COLO829 (cell line): Measurements from ENCODE around the gene FCGR3A.
"Not testable (repeated sequence)": the region's sequence is repeated elsewhere in the genome, so short reads cannot be mapped to it uniquely, and the experiment has no call there.

Source experiments
- DNase-seq: peaks from one replicate; pipeline ENCODE4 v3.0.0; 2012; ENCODE audit warnings: low spot score

FCGR3A gene

DNA sequence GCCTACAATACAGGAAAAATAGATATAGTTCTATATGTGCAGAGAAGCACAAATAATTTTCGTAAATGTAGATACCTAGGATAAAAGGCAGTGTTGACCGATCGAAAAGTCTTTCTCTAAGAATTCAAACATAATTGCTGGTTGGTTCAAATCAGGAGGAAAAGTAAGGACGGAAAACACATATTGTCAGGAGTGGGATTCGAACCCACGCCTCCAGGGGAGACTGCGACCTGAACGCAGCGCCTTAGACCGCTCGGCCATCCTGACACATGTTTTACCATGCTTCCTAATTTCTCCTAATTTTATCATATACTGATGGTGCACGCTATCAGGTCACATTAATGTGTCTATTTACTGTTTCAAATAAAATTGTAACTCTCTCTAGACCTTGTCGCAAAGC, 19.5 kb downstream of the FCGR3A start:
- DNase-seq, result peak; percentile 65

DNA sequence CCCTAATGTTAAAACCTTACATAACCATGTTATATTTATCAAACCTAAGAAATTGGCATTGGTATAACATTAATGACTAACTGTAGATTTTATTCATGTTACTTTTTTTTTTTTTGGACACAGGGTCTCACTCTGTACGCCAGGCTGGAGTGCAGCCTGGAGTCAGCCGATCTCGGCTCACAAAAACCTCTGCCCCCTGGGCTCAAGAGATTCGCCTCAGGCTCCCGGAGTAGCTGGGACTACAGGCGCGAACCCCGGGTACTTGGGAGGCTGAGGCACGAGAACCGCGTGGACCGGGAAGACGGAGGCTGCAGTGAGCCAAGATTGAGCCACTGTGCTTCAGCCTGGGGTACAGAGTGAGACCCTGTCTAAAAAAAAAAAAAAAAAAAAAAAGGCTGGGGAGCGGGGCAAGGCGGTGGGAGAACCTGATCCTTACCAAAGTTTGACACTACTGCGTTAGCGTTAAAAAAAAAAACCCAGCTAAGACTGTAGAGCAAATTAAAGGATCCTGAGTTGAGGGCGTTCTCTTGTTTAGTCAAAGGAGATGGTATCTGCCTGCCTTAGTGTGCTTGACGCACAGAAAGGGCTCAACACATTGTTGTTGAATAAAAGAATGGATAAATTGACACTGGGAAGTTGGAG, 20.0 kb downstream of the FCGR3A start:
- DNase-seq, result not testable (repeated sequence)

DNA sequence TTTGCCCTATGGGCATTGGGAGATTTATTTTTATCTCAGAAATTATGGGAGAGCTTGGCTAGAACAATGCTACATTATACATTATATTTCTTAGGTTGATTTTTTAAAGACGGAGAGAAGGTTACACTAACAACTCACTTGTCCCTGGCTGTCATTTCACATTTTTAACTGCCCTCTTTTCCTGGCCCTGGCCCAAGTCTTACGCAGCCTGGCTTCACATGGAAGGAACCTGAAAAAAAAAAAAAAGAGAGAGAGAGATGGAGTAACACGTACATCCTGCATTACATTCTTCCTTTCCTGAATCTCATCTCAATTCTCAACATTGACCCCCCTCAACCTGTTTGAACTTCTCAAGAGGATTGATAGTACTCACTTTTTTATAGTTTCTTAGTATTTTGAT, 21.1 kb downstream of the FCGR3A start:
- DNase-seq, result not testable (repeated sequence)

DNA sequence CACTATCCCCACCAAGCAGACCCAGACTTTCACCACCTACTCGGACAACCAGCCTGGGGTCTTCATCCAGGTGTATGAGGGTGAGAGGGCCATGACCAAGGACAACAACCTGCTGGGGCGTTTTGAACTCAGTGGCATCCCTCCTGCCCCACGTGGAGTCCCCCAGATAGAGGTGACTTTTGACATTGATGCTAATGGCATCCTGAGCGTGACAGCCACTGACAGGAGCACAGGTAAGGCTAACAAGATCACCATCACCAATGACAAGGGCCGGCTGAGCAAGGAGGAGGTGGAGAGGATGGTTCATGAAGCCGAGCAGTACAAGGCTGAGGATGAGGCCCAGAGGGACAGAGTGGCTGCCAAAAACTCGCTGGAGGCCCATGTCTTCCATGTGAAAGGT, 23.7 kb downstream of the FCGR3A start:
- DNase-seq, result not testable (repeated sequence)

DNA sequence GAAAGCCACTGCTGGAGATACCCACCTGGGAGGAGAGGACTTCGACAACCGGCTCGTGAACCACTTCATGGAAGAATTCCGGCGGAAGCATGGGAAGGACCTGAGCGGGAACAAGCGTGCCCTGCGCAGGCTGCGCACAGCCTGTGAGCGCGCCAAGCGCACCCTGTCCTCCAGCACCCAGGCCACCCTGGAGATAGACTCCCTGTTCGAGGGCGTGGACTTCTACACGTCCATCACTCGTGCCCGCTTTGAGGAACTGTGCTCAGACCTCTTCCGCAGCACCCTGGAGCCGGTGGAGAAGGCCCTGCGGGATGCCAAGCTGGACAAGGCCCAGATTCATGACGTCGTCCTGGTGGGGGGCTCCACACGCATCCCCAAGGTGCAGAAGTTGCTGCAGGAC, 24.3 kb downstream of the FCGR3A start:
- not testable (repeated sequence) for DNase-seq

DNA sequence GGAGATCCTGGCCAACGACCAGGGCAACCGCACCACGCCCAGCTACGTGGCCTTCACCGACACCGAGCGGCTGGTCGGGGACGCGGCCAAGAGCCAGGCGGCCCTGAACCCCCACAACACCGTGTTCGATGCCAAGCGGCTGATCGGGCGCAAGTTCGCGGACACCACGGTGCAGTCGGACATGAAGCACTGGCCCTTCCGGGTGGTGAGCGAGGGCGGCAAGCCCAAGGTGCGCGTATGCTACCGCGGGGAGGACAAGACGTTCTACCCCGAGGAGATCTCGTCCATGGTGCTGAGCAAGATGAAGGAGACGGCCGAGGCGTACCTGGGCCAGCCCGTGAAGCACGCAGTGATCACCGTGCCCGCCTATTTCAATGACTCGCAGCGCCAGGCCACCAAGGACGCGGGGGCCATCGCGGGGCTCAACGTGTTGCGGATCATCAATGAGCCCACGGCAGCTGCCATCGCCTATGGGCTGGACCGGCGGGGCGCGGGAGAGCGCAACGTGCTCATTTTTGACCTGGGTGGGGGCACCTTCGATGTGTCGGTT, 24.8 kb downstream of the FCGR3A start:
- DNase-seq, result not testable (repeated sequence)

DNA sequence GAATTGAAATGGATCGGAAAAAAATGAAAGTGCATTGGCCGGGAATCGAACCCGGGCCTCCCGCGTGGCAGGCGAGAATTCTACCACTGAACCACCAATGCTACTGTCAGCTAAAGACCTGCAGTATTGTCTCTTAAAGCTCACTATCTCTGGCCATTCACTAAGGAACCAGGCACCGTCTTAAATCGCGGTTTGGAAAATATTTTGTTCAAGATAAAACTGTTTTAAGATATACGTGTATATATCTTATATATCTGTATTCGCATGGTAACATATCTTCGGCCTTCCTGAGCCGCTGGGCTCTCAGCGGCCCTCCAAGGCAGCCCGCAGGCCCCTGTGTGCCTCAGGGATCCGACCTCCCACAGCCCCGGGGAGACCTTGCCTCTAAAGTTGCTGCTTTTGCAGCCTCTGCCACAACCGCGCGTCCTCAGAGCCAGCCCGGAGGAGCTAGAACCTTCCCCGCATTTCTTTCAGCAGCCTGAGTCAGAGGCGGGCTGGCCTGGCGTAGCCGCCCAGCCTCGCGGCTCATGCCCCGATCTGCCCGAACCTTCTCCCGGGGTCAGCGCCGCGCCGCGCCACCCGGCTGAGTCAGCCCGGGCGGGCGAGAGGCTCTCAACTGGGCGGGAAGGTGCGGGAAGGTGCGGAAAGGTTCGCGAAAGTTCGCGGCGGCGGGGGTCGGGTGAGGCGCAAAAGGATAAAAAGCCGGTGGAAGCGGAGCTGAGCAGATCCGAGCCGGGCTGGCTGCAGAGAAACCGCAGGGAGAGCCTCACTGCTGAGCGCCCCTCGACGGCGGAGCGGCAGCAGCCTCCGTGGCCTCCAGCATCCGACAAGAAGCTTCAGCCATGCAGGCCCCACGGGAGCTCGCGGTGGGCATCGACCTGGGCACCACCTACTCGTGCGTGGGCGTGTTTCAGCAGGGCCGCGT, 25.5 kb downstream of the FCGR3A start, which contains the start of gene HSPA6:
TSS of gene HSPA6 (plus strand) at position 724 of the 925 bp plus-strand sequence. CDS start at position 843, 119 bp downstream.
- DNase-seq, result peak; percentile 78

DNA sequence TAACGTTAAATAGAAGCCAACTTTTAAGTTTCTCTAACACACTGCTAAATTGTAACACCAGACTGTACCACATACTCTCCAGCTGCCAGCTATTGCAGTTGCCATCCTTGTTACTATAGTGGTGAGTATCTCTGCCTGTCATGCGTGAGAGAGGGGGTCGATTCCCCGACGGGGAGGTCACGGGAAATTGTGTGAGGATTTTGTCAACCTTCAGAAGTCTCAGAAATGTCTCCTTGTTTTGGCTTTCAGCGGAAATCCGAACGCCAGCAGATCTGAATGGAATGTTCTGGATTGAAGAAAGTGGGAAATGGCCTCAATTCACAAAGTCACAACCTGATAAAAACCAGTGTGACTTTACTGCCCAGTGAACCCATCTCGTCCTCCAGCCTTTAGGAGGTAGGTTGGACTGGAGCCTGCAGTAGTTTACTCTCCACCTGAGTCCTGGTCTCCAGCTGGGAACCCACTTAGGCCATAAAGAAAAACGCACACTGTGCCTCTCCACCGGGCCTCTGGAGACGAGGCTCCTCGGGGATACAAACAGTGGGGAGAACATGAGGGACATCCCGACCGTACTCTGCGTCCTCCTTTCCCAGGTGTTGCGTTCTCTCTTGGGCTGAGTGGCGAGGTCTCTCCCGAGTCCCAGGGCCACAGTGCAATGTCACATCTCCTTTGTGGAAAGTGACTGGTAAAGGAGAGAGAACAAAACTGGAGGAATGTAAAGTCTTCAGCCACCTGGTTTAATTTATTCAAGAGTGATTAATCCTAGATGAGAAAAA, 26.4 kb downstream of the FCGR3A start:
- not testable (repeated sequence) for DNase-seq

DNA sequence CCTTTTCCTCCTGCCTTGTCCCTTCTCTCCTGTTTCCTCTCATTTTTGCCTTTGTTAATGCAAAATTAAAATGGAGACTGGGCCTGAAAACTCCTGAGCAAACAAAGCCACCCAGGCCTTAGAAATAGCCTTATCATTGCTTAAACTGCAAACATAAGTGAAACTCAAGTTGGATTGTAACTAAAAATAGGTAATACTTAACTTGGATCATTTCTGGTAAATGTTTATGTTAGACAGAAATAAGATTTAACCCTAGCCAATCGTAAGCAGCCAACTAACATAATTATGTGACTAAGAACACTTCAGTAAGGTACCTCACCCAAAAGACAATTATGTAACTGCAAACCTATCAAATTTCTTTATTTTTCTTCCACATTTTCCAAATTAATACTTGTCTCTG, 35.7 kb downstream of the FCGR3A start:
- DNase-seq, result not testable (repeated sequence)

DNA sequence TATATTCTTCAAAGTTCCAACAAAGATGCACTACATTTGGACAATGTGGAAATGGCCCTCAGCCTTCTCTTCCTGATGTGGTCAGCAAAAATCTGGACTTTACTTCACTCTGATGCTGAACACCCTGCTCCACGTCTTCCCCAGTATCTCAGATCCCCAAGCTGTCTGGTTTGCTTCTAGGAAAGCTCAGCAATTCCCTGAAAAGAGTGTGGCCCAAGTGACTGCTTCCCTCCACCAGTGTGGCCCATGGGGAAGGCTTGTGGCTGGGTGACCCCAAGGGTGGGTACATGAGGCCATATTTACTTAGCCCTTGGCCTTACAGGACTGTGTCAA, 36.2 kb downstream of the FCGR3A start:
- not testable (repeated sequence) for DNase-seq

DNA sequence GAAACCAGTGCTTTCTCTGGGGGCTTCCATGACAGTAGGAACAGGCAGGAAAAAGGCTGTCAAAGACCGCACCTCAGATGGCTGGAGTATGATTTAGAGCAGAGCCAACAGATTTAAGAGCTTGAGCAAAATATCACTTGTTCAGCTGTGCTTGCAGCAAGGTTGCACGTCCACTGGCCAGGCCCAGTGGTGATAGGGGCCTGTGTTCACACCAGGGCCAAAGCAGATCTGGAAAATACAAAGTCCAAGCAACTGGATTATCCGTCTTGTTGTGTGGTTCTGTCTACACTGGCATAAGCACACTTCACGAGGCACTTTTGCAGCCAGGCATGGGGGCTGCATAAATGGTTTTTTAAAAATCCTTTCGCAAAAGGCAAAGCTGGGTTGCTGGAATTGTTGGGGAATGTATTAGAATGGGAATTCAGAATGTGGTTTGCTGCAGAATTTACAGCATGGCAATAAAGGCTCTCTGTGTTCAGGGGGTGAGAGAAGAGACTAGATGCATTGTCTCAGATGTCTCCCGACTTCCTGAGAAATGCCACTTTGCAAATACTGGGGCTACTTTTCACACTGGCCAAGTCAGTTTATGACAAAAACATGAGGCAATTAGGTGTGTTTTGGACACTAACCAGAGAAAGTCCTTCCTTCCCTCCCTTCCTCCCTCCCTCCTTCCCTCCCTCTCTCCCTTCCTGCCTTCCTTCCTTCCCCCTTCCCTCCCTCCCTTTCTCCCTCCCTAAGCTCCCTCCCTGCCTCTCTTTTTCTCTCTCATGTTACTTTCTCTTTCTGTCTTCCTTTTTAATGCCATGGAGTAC, 36.8 kb downstream of the FCGR3A start:
- DNase-seq, result not testable (repeated sequence)

DNA sequence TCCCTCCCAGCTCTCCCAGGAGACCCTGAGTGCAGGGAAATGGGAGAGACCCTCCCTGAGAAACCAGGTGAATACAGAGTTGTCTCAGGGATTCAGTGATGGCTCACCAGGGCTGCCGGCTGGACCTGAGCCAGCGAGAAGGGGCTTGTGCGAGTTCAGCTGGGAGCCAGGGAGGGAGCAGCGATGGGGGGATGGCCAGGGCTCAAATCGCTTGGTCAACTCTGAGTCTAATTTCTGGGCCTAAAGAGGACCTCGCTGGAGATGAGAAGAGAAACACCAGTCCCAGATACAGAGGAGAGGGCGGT, 37.9 kb downstream of the FCGR3A start:
- no peak for DNase-seq

DNA sequence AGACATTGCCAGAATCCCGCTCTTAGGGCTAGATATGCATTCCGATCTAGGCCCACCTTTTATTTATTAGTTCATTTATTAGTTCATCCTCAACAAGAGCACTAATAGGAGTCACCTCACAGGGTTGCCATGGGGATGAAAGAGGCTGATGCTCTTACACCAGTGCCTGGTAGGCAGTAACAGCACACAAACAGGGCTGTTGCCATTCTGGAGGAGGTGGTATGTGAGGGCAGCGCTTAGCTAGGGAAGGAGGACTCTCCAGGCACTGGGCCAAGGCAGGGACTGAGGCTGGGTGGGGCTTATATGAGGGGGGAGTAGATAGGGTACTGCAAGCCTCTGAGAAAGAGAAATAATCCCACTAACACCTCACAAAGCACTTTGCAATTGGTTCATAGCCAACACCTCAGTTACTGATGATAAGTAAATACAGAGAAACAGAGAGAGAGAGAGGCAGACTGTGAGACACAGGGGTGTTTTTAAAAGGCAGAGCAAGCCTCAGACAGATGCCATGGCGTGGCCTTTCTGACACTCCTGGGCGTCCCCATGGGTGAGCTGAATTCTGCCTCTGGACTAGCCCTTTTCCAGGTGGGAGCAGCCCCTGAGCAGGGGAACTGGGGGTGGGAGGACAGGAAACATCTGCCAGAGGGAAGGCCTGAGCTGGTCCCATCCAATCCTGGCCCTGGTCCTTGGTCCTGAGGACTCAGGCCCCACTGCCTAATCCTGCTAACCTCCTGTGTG, 38.4 kb downstream of the FCGR3A start:
- no peak for DNase-seq

DNA sequence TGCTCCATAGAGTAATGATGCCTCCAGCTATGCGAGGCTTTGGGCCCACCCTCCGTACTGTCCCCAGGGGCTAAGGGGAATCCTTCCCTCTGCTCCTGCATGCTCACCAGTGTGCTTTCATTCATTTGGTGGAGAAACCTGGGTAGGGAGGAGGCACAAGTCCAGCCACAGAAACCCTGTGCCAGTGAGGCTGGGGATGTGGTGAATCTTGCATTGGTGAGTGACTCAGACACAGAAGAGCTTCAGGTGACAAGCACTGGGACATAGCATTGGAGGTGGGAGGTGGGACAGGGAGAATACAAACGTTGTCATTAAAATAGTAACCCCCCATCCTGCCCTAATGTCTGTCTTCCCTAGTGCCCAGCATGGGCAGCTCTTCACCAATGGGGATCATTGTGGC, 39.1 kb downstream of the FCGR3A start:
- DNase-seq, result no peak

DNA sequence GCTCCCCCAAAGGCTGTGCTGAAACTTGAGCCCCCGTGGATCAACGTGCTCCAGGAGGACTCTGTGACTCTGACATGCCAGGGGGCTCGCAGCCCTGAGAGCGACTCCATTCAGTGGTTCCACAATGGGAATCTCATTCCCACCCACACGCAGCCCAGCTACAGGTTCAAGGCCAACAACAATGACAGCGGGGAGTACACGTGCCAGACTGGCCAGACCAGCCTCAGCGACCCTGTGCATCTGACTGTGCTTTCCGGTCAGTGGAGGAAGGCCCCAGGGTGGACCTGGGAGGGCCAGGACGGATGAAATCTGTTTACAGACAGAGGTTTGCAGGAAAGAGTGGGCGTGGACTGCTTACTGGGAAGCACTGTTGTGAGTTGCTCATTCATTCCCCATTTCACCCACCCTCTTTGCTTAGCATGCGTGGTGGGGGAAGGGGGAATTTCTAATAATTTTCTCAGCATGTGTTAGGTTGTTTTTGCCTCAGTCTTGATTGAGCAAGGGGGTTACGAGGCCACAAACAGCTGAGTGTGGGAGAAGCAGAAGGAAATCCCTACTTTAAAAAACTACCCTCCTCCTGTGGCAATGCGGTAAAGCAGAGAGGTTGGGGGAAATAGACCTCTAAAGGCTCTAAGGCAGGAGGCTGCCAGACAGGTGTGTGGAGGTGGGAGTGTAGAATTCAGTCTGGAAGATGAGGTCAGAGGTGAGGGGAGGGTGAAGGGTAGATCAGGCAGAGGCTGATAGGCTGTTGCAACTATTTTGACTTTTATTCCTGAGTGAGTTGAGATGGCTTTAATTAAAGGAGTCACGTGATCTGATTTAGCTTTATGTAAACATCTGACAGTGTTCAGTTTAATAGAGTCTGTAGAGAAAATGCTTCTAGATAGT, 43.0 kb downstream of the FCGR3A start:
- peak; percentile 86 for DNase-seq

DNA sequence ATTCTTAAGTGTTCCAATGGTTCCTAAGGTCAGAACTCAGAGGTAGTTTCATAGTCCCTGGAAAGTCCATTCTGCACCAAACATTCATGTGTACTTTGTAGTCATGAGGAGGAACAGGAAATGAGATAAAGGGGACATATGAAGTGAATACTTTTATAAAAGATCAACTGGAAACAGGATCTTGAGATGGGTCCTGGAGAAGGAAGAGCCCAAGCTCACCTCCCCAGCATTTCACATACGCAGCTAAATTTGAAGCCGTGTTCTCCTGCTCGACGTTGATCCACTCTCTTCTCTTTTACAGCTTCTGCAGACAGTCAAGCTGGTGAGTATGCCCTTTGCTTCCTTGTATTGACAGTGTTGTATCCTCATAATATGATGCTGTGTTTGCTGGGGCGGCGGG, 43.9 kb downstream of the FCGR3A start:
- no peak for DNase-seq

DNA sequence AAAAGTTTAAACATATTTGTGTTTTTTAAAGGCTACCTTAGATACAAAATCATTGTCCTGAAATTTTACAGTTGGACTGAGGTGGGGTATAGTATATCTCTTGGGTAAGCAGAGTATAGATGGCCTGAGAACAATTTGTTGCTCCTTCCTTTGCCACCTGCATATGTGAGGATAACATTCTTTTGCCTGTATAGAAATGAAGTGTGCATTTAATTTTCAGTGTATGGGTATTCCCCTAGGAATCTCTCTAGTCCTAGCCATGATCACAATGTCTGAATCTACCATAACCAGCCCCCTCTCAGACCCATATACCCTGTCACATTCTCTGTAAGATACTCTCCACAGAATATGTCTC, 46.2 kb downstream of the FCGR3A start:
- no peak for DNase-seq

DNA sequence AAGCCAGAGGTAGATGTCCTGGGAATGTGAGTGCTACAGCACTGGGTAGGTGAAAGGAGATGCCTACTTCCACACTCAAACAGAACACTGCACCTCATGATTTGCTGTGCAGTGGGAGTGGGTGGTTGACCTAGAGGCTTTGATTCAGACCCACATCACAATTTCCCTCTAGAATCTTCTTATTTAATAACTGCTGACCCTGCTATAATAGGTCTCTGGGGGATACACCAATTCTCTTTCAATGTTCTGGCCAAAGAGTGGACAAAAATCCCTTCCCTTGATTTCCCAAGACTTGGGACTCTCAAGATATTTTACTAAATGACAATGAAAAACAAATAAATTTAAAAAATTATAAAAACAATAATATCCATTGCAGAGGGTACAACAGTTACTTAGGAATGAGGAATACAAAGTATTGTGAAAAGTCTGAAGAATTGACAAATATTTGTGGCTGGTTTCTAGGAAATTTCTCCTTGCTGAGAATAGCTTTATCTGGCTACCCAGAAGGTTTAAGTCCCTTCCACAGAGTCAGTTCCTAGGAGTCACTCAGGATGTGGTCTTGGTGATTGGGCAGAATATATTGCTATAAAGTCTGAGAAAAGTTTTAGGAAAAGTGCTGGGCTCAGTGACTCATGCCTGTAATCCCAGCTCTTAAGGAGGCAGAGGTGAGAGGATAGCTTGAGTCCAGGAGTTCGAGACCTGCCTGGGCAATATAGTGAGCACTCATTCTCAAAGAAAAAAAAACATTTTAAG, 46.8 kb downstream of the FCGR3A start:
- DNase-seq, result no peak

DNA sequence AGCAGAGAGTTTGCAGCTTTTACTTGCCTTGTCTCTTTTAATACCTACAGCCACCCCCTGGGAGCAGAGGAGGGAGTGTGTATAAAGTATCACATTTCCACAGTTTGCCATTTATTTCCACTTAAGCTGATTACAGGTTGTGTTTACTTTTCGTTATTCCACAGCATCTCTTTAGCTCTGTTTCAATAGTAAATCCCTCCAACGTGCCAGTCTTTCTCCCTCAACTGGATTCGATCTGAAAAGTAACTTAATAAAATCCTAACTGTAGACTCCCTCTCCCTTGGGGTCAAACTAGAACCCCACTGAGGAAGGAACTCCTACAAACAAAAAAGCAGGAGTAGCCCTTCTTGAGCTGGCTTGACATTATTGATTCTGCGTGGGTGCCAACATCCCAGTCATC, 47.4 kb downstream of the FCGR3A start:
- DNase-seq, result no peak
